T1000 (cell line): ENCODE results near the gene AKT2.

ENCODE experiments used
- DNase-seq: peaks from one replicate; lab custom pipeline; 2025; ENCODE audit warnings: mixed read lengths; lab: John Stamatoyannopoulos, UW

Gene AKT2

DNA sequence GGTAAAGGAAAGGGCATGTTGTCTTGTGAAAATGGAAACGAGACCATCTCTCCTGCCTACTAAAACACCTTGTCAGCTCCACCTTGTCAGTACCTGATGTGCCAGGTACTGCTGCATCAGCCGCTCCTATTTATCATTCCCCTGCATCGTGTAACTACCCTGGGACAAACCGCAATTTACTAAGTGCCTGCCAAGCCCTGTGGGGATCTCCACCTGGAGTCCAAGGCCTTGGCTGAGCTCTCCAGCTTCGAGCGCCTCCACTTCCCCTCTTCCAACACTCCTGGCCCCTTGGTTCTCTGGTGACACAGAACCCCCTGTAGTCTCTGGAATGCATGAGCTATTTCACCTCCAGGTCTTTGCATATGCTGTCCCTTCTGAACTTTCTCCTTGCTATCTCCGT, 32.8 kb downstream of the AKT2 start:
- no peak for DNase-seq

DNA sequence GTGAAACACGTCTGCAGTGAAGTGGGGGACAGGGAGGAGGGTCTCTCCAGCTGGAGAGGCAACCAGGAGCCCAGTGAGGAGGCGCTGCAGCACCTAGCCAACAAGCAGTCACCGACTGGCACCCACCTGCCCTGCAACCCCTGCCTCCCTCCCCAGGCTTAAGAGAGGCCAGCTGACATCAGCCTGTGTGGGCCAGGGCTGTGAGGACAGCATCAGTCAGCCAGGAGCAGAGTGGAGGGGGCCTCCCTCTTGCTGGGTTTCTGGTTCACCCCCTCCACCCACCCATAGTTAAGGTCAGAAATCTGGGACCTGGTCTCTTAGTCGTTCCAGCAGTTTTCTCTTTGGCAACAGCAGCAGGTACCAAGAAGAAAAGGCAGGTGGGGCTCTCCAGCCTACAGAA, 33.2 kb downstream of the AKT2 start:
- DNase-seq: no peak

DNA sequence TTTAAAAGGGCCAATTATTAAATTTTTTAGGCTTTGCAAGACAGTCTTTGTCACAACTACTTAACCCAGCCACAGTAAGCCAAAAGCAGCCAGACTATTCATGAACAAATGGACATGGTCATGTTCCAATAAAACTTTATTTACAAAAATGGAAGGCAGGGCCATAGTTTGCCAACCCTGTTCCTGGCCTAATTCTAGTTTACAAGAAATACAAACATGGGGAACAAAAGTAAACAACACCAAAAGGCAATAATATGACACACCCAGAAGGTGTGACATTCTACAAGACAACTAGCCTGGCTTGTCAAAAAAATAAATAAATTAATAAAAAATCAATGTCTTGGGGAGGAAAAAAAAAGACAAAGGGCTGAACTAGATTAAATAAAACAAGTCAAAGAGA, 33.9 kb downstream of the AKT2 start:
- no peak for DNase-seq

DNA sequence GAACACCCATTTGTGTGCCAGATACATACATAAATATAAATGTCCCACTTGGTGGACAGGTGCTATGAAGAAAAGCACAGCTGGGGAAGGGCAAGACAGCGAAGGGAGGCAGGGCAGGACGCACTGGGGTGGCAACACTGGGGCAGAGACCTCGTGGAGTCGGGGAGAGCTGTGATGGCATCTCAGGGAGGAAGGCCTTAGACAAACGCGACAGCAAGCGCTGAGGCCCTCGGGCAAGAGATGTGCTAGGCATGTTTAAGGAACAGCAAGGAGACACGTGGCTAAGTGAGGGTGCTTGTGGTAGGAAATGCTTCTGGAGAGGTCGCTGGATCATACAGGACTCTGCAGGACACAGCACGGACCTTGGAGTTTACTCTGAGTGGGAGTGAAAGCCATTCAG, 35.4 kb downstream of the AKT2 start:
- no peak for DNase-seq

DNA sequence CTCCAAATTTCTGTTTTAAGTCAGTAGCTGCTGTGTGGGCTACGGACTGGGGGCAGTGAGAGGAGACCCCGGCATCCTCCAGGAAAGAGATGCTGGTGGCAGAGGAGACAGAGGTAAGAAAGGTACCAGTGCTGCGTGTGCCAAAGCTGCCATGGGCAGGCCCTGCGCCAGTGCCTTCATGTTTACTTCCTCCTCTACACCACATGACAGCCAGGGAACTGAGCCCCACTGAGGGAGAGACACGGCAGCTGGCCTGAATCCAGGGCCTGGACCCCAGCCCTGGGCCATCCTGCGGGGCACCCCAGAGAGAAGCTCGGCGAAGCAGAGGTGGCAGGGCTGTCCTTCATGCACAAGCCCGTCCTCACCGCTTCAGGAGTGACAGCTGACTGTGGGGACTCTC, 35.9 kb downstream of the AKT2 start:
- DNase-seq: no peak

DNA sequence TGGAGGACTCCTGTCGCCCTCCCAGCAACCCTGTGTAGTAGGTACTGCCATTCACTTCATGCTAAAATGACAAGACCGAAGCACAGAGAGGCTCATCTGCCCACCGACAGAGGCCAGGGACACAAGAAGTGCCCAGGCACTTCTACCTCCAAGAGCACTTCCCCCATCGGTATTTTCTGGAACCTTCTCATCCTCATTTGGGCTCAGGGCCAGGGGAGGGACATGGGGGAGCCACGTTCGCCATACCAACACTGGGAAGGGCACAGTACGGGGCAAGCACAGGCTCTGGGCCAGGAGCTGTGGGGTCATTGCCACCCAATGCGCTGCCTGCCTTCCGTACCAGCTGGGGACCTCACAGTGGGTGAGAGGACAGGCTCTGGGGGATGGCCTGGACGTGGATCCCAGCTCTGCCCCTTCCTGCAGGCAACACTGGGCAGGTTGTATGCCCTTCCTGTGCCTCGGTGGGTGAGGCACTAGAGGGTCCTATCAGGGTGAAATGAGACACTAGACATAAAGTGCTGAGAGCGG, 37.3 kb downstream of the AKT2 start:
- DNase-seq: no peak

DNA sequence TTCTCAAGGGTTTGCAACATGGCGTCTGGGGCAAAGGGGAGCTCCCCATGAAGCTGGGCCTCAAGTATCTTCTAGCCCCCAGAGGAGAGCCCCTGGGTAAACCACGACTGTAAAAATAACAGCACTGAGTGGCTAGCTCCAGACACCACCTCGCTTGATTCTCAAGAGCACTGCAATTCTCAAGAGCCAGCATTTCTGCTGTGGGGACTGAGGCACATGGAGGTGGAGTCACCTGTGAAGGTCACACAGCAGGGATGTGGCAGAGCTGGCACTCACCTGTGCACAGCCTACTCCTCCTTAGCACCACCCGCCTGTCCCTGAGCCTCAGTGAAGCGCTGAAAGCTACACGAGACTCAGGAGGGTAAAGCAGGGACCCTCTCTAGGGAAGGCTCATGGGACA, 38.0 kb downstream of the AKT2 start:
- no peak for DNase-seq

DNA sequence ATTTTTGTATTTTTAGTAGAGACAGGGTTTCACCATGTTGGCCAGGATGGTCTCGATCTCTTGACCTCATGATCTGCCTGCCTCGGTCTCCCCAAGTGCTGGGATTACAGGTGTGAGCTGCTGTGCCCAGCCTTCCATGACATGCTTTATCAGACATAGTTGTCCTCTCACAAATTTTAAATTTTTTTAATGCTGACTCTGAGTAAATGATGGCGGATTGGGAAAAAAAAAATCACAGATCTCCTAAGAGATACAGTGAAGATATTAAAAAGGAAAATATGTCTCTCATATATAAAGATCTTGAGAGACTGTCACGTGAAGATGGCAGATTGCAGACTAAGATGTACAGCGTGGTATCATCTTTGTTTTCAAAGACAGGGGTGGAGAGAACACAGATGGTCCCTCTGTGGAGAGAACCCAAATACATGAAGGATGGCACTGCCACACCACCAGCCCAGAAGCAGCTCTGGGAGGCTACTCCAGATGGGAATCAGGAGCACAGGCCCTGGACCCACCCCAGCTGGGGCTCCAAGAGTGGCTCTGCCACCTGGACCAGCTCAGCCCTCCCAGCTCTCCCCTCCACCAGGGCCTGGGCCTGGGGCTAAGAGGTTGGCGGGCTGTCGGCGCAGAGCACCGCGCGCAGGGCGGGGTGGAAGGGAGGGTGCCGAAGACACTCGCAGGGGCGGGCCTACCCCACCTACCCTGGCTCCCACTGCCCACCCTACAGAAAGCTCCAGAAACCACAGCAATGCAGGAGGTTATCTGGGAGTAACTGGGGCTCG, 38.7 kb downstream of the AKT2 start:
- no peak for DNase-seq

DNA sequence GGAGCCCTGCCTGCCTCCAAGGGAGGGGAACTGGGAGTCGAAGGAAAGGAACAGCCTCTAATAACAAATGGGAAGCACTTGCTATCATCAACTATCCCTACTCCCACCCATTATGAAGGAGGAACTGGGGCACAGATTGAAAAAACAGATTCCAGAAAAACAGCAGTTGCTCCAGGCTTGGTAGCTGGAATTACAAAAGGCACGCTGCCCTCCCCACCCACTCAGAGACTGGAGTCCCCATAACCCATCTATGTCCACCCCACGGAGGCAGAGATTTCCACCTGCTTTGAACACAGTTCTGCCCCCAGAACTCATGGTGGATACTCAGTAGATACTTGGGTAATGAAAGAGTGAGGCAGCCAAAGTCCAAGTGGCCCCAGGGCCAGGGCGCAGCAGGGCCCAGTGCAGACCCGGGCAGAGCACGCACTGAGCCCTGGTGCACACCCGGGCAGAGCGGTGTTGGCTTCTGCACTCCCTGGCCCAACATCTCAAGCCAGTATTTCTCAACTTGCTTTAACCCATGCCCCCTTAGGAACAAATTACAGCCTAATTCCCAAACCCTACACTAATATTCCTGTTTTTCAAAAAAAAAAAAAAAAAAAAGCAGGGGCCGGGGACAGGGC, 39.5 kb downstream of the AKT2 start:
- DNase-seq: no peak

DNA sequence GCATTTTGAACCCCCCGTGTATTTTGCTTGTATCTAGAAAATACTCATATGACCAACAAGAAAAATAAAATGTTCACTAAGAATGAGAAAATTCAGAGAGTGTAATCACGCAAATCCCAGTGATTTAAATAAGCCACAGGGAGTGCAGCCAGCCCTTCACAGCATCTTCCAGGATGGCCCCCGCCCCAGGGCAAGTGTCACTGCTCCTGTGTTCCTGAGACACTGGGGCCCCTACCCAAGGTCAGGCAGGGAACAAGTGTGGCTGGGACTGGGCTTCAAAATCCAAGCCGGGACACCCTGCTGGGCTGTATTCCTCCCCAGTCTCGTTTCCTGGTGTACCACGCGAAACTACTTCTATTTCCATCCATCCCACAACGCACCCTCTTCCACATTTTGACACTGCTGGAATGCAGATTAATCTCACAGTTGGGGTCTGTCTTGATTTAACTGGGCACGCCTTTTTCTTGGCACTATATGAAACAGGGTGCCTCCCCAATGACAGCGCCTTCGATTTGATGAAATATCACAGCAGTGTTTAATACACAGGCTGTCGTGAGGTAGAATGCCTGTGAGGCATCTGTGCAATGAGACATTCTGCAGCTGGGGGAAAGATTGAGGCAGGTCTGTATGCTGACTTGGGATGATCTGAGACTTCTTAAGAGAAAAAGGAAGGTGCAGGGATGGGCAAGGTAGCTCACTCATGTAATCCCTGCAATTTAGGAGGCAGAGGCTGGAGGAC, 40.4 kb downstream of the AKT2 start:
- no peak for DNase-seq

DNA sequence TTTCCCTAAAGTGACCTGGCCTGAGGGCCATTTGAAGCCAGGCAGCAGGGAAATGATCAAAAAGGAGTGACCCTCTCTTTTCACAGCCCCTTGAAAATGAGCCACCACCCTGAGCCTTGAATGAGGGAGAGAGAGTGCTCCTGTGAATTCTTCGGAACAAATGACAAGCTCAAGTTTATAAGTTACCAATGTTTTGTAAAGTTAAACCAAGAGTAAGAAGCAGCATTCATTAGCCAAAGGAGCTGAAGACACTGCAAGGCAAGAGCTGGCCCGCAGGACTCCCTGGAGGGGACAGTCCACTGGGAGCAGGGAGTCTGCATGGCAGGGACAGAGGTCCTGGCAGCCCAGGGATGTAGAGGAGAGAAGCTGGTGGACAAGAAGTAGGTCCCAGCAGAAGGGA, 42.0 kb downstream of the AKT2 start:
- no peak for DNase-seq

DNA sequence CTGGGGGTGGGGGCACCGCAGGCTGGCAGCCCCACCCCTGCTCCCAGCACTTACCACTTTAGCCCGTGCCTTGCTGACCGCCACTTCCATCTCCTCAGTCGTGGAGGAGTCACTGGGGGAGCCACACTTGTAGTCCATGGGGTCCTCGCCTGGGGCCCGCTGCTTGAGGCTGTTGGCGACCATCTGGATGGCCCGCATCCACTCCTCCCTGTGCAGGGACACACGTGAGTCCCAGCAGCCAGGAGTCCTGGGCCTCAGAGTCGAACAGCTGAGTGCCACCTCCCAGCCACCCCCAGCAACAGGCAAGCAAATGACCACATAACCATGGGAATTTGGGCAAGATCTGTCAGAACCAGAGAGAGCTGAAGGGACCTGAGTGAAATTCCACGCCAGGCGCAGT, 42.7 kb downstream of the AKT2 start:
- no peak for DNase-seq

DNA sequence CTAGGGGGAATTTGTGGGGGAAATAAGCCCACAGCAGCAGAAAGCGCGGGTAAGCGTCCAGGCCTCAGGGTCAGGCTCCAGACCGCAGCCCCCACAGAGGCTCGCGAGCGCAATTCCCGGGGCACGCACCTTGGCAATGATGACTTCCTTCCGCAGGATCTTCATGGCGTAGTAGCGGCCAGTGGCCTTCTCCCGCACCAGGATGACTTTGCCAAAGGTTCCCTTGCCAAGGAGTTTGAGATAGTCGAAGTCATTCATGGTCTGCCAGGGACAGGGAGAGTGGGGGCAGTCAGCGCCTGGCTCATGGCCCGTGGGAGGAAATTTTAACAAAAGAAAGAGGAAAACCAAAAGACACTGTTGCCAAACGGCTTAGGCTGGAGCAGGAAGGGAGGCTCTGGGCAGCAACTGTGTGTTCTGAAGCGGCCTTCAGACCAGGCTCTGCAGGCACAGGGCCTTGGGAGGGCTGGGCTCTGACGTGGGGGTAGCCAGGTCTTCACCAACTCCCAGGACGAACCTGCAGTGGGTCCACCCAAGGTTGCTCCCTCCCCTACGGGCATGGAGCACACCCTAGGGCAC, 43.2 kb downstream of the AKT2 start:
- DNase-seq: no peak

DNA sequence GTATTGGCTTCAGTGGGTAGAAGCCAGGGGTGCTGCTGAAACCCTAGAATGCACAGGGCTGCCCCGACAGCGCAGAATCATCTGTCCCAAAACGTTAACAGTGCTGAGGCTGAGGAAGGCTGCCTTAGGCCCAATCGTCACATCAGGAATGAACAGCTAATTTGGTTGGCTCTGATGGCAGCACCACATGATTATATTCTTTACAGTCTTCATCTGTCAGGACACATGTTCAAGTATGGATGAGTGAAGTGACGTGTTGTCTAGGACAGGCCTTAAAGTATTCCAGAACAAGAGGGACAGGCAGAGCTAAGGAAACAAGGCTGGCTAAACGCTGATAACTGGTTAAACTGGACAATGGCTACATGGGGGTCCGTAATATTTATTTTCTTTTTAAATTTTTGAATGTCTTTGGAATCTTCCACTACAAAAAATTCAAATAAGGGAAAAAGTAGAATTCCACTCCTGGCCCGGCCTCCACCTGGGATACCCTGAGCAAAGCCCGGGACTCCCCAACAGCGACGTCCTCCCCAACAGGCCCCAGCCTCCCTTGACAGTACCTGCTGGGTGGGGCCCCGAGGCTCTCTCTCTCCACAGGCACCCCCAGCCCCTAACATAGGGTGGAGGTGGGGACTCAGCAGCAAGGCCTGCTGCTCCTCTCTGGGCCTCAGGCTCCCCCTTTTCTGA, 43.9 kb downstream of the AKT2 start:
- DNase-seq: no peak

DNA sequence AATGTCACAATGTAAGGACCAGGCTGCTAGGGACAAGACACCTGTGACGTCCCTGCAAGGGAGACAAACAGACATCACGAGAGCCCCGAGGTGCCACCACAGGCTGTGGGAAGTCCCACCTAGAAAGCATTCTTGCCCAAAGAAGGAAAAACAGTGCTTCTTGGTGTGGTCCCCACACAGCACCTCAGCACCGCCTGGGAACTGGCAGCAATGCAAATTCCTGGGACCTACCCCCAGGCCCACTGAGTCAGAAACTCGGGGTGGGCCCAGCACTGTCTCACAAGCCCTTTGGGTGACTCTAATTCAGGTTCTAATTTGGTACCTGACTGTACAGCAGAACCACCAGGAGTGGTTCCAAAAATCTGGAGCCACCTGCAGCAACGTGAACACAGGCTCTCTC, 44.8 kb downstream of the AKT2 start:
- no peak for DNase-seq

DNA sequence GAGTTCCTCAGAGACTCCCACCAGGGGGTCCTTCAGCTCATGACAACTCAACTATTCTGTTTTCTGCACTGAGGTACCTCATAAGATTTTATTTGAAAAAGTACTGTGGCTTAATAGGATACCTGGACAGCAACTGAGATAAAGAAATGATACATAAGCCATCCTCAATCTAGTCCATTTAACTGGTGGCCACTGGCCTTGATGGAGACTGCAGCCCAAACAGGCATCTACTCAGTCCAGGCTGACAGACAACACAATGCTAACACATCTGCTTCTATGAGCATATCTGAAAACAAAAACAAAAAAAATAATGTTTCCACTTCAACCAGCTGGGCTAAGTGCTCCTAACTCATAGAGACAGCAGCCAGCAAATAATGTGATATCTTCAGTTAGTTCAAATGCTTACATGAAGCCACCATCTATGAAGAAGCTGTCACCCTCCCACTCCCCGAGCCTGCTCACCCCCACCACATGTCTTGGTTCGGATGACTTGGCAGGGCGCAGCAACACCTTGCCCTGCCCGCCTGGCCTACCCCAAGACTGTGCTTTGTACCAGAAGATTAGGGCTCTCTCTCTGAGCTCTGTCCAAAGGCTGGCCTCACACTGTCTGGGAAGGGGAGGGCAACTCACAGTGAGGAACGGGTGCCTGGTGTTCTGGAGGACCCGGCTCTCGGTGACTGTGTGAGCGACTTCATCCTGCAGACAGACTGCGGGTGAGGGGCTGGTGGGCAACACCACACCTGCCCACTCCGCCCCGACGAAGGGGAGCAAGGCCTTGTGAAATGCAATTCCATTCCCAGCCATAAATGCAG, 45.5 kb downstream of the AKT2 start:
- no peak for DNase-seq

DNA sequence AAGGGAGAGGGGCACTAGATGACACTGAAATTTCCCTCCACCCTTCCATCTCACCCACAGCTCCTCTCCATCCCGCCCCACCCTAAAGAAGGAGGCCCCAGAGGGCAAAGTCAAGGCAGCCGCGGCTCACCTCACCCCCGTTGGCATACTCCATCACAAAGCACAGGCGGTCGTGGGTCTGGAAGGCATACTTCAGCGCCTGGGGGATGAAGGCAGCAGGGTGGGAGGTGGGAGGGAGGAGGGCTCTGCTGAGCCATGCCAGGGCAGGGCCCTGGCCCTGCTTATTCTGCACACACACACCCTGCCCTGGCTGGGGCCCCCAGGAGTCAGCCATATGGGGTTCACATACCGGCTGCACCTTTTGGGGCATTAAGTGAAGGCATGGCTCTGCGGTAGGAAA, 46.4 kb downstream of the AKT2 start:
- DNase-seq: no peak

DNA sequence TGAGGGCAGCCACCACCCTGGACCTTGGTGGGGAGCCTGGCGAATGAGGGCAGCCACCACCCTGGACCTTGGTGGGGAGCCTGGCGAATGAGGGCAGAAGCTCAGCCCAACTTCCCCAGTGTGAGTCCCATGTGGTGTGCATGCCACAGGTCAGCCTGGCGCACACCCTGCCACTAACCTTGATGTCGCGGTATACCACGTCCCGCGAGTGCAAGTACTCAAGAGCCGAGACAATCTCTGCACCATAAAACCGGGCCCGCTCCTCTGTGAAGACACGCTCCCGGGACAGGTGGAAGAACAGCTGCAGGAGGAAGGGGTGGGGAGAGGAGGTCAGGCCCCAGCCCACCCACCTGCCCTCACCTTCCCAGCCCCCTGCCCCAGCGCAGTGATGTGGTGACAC, 47.4 kb downstream of the AKT2 start:
- no peak for DNase-seq

DNA sequence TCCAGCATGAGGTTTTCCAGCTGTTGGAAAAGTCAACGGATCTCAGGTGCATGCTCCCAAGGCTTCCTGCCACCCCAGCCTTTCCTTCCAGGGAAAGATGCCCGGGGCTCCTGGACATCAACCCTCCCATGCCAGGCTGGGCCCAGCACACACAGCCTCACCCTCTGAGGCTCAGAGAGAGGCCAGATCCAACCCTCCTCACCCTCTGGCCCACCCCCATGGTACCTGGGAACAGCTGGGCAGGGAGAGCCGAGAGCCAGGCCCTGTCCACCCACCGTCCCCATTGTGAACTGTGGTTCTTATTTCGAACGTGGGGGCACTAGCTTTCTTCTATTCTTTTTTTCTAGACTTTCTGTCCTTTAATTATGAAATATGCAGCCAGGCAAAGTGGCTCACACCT, 48.8 kb downstream of the AKT2 start:
- DNase-seq: no peak

DNA sequence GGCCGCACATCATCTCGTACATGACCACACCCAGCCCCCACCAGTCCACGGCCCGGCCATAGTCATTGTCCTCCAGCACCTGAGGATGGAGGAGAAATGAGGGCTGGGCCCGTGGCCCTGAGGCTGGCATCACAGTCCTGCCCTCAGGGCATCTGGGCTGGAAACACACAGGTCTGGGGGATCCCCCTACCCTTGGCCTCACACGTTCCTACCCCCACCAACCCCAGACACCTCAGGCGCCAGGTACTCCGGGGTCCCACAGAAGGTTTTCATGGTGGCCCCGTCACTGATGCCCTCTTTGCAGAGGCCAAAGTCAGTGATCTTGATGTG, 49.2 kb downstream of the AKT2 start:
- DNase-seq: no peak

DNA sequence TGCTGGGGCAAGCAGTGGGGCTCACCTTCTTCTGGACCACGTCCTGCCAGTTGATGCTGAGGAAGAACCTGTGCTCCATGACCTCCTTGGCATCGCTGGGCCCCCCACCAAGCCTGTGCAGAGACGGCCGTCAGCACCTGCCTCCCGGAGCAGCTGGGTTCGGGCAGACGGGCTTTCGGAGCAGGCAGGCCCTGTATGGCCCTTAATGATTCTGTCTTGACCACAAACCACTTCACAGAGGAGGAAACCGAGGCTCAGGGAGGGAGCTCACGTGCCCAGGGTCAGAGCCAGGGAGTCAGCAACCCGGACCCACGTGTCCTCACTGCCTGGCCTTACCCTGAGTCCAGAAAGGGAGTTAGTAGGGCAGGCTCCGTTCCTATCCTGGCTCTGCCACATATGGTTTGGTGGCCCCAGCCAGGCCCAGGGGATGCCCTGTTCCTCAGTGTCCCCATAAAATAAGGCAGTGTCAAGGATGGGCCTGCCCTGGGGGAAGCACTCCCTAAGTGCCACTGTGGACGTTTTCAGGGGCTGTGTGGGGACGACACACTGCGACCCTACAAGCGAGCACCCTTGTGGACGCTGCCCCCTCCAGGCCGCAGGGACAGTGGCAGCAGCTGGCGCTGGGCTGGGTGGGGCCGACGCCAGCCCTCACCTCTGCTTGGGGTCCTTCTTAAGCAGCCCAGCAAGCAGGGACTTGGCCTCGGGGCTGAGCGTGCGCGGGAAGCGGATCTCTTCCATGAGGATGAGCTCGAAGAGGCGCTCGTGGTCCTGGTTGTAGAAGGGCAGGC, 49.7 kb downstream of the AKT2 start:
- no peak for DNase-seq
